WTC11 (cell line): ENCODE results near the gene MYL3. TPM values are rescaled to one million over a fixed set of nuclear protein-coding genes. Genes with fewer than 3 reads are reported as not detected.

ENCODE experiments used
- ATAC-seq: fragments of 200-7000 bp; cut with Tn5 transposase; 2 replicates; pipeline ENCODE4 v1.10.0; 2021; ENCODE audit warnings: mild to moderate bottlenecking, moderate library complexity
- CTCF ChIA-PET: fragments of 300-600 bp; sonication (Branson Sonifier 250); formaldehyde crosslinking; loops from one replicate; lab custom pipeline; 2021; ENCODE audit warnings: antibody characterized with exemption; lab: Charles Lee
- POLR2A ChIA-PET: fragments of 350-600 bp; sonication (Branson Sonifier 250); formaldehyde crosslinking; loops from one replicate; lab custom pipeline; 2021; ENCODE audit warnings: antibody characterized with exemption; lab: Charles Lee
- DNase-seq: peaks from one replicate; pipeline ENCODE4 v3.0.0; 2021; ENCODE audit warnings: low spot score
- H3K27ac Mint-ChIP-seq: 2 replicates; pipeline ENCODE4 v1.8.0; 2021; ENCODE audit warnings: mixed read lengths
- H3K27me3 Mint-ChIP-seq: 2 replicates; pipeline ENCODE4 v1.8.0; 2021; ENCODE audit warnings: low read depth, mild to moderate bottlenecking, moderate library complexity, mixed read lengths
- H3K36me3 Mint-ChIP-seq: 2 replicates; pipeline ENCODE4 v1.8.0; 2021; ENCODE audit warnings: mixed read lengths
- H3K4me1 Mint-ChIP-seq: 2 replicates; pipeline ENCODE4 v1.8.0; 2022; ENCODE audit warnings: mixed read lengths
- H3K4me3 Mint-ChIP-seq: 2 replicates; pipeline ENCODE4 v1.8.0; 2021; ENCODE audit warnings: mild to moderate bottlenecking, moderate library complexity, mixed read lengths
- H3K9me3 Mint-ChIP-seq: 2 replicates; pipeline ENCODE4 v1.8.0; 2021; ENCODE audit warnings: mixed read lengths
- ATF3 ChIP-seq: sonication (generic); formaldehyde crosslinking; conservative IDR thresholded peaks from 2 replicates; pipeline ENCODE4 v1.8.1; 2022; ENCODE audit warnings: mild to moderate bottlenecking, missing genetic modification reagents
- CREM ChIP-seq: sonication (generic); formaldehyde crosslinking; IDR thresholded peaks from 2 replicates; pipeline ENCODE4 v1.8.1; 2022; ENCODE audit warnings: mild to moderate bottlenecking, missing genetic modification reagents, moderate library complexity
- E2F5 ChIP-seq: sonication (generic); formaldehyde crosslinking; IDR thresholded peaks from 2 replicates; pipeline ENCODE4 v1.8.1; 2022; ENCODE audit warnings: mild to moderate bottlenecking, moderate library complexity, missing genetic modification reagents
- ESRRA ChIP-seq: sonication (generic); formaldehyde crosslinking; IDR thresholded peaks from 2 replicates; pipeline ENCODE4 v1.8.1; 2022; ENCODE audit warnings: mild to moderate bottlenecking, missing genetic modification reagents, borderline replicate concordance
- ETV6 ChIP-seq: sonication (generic); formaldehyde crosslinking; IDR thresholded peaks from 2 replicates; pipeline ENCODE4 v1.8.1; 2022; ENCODE audit warnings: mild to moderate bottlenecking, missing genetic modification reagents
- FOXK1 ChIP-seq: sonication (generic); formaldehyde crosslinking; IDR thresholded peaks from 2 replicates; pipeline ENCODE4 v1.8.0; 2022; ENCODE audit warnings: mild to moderate bottlenecking, moderate library complexity, missing genetic modification reagents
- FOXP4 ChIP-seq: sonication (generic); formaldehyde crosslinking; IDR thresholded peaks from 2 replicates; pipeline ENCODE4 v1.8.0; 2022; ENCODE audit warnings: mild to moderate bottlenecking, missing genetic modification reagents
- KAT7 ChIP-seq: sonication (generic); formaldehyde crosslinking; IDR thresholded peaks from 2 replicates; pipeline ENCODE4 v1.8.1; 2023; ENCODE audit warnings: missing genetic modification reagents, mild to moderate bottlenecking, borderline replicate concordance
- MAX ChIP-seq: sonication (generic); formaldehyde crosslinking; IDR thresholded peaks from 2 replicates; pipeline ENCODE4 v1.8.0; 2022; ENCODE audit warnings: mild to moderate bottlenecking, missing genetic modification reagents
- NR3C1 ChIP-seq: sonication (generic); formaldehyde crosslinking; conservative IDR thresholded peaks from 2 replicates; pipeline ENCODE4 v1.8.1; 2023; ENCODE audit warnings: low read depth, mild to moderate bottlenecking, missing genetic modification reagents
- RELA ChIP-seq: sonication (generic); formaldehyde crosslinking; IDR thresholded peaks from 2 replicates; pipeline ENCODE4 v1.8.1; 2022; ENCODE audit warnings: missing genetic modification reagents, mild to moderate bottlenecking, borderline replicate concordance
- RORB ChIP-seq: fragments of 250-450 bp; sonication (Bioruptor Pico); IDR thresholded peaks from 2 replicates; pipeline ENCODE4 v1.9.0; 2021; ENCODE audit warnings: mild to moderate bottlenecking
- SMAD3 ChIP-seq: sonication (generic); formaldehyde crosslinking; IDR thresholded peaks from 2 replicates; pipeline ENCODE4 v1.8.0; 2022; ENCODE audit warnings: missing genetic modification reagents, mild to moderate bottlenecking, borderline replicate concordance
- SP1 ChIP-seq: sonication (generic); formaldehyde crosslinking; conservative IDR thresholded peaks from 2 replicates; pipeline ENCODE4 v1.8.1; 2022; ENCODE audit warnings: missing genetic modification reagents
- TP53 ChIP-seq: sonication (generic); formaldehyde crosslinking; IDR thresholded peaks from 2 replicates; pipeline ENCODE4 v1.8.1; 2023; ENCODE audit warnings: mild to moderate bottlenecking, missing genetic modification reagents
- ZNF138 ChIP-seq: sonication (generic); formaldehyde crosslinking; conservative IDR thresholded peaks from 2 replicates; pipeline ENCODE4 v1.8.1; 2022; ENCODE audit warnings: mild to moderate bottlenecking, moderate library complexity, missing genetic modification reagents
- ZNF671 ChIP-seq: fragments of 250-450 bp; sonication (Bioruptor Pico); IDR thresholded peaks from 2 replicates; pipeline ENCODE4 v1.8.0; 2021; ENCODE audit warnings: mild to moderate bottlenecking
- total RNA-seq: library from RNA; stranded (reverse); gene quantifications from 3 replicates; pipeline ENCODE4 v1.2.3, GENCODE V29; 2021
- TF ChIP-seq, protein P1 (sequence below): sonication (generic); formaldehyde crosslinking; IDR thresholded peaks from 2 replicates; pipeline ENCODE4 v1.8.1; 2022; ENCODE audit warnings: mild to moderate bottlenecking, missing genetic modification reagents, moderate library complexity, borderline replicate concordance
- TF ChIP-seq, protein P2 (sequence below): fragments of 200-600 bp; IDR thresholded peaks from 2 replicates; pipeline ENCODE4 v1.8.0; 2022; ENCODE audit warnings: antibody characterized with exemption
- TF ChIP-seq, protein P3 (sequence below): sonication (generic); formaldehyde crosslinking; IDR thresholded peaks from 2 replicates; pipeline ENCODE4 v1.8.1; 2023; ENCODE audit warnings: mild to moderate bottlenecking, moderate library complexity, missing genetic modification reagents

MYL3 gene
- total RNA-seq, 1 experiment from 2014 or later: 0.31 TPM

- TF ChIP-seq ZNF671 (no peak), ETV6 (CRISPR knock-in tag) (peak; percentile 61; the same call in 1 of the 2 replicates), FOXK1 (CRISPR knock-in tag) (peak; percentile 47; the same call in 1 of the 2 replicates), ZNF138 (CRISPR knock-in tag) (0 out of 2 replicates have a peak, but pooled peaks have one; percentile 77), RORB (CRISPR knock-in tag) (no peak), KAT7 (no peak), FOXP4 (0 out of 2 replicates have a peak, but pooled peaks have one; percentile 41), MAX (CRISPR knock-in tag) (peak; percentile 88), NR3C1 (CRISPR knock-in tag) (0 out of 2 replicates have a peak, but pooled peaks have one; percentile 63), ATF3 (no peak), CREM (CRISPR knock-in tag) (0 out of 2 replicates have a peak, but pooled peaks have one; percentile 59), SP1 (CRISPR knock-in tag) (peak; percentile 61), TP53 (CRISPR knock-in tag) (peak; percentile 48), ESRRA (CRISPR knock-in tag) (peak; percentile 81; the same call in 1 of the 2 replicates), SMAD3 (CRISPR knock-in tag) (peak; percentile 23; the same call in 1 of the 2 replicates), E2F5 (CRISPR knock-in tag) (peak; percentile 61; the same call in 1 of the 2 replicates), RELA (CRISPR knock-in tag) (peak; percentile 94)
- TF ChIP-seq, protein P1, sequence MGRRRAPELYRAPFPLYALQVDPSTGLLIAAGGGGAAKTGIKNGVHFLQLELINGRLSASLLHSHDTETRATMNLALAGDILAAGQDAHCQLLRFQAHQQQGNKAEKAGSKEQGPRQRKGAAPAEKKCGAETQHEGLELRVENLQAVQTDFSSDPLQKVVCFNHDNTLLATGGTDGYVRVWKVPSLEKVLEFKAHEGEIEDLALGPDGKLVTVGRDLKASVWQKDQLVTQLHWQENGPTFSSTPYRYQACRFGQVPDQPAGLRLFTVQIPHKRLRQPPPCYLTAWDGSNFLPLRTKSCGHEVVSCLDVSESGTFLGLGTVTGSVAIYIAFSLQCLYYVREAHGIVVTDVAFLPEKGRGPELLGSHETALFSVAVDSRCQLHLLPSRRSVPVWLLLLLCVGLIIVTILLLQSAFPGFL (CRISPR knock-in tag): no peak
- TF ChIP-seq, protein P2, sequence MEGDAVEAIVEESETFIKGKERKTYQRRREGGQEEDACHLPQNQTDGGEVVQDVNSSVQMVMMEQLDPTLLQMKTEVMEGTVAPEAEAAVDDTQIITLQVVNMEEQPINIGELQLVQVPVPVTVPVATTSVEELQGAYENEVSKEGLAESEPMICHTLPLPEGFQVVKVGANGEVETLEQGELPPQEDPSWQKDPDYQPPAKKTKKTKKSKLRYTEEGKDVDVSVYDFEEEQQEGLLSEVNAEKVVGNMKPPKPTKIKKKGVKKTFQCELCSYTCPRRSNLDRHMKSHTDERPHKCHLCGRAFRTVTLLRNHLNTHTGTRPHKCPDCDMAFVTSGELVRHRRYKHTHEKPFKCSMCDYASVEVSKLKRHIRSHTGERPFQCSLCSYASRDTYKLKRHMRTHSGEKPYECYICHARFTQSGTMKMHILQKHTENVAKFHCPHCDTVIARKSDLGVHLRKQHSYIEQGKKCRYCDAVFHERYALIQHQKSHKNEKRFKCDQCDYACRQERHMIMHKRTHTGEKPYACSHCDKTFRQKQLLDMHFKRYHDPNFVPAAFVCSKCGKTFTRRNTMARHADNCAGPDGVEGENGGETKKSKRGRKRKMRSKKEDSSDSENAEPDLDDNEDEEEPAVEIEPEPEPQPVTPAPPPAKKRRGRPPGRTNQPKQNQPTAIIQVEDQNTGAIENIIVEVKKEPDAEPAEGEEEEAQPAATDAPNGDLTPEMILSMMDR: no peak
- TF ChIP-seq, protein P3, sequence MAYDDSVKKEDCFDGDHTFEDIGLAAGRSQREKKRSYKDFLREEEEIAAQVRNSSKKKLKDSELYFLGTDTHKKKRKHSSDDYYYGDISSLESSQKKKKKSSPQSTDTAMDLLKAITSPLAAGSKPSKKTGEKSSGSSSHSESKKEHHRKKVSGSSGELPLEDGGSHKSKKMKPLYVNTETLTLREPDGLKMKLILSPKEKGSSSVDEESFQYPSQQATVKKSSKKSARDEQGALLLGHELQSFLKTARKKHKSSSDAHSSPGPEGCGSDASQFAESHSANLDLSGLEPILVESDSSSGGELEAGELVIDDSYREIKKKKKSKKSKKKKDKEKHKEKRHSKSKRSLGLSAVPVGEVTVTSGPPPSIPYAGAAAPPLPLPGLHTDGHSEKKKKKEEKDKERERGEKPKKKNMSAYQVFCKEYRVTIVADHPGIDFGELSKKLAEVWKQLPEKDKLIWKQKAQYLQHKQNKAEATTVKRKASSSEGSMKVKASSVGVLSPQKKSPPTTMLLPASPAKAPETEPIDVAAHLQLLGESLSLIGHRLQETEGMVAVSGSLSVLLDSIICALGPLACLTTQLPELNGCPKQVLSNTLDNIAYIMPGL: 0 out of 2 replicates have a peak, but pooled peaks have one; percentile 22
- TF ChIP-seq, all 79 proteins: peak for 14
- no peaks in the 10 kb centered on the region for H3K9me3 Mint-ChIP-seq
- DNase-seq (peak; percentile 94), ATAC-seq (peak; percentile 88)
- CTCF ChIA-PET: interaction anchor here (0.7 to 2.7 kb wide), 12 partner anchors 10 to 608 kb away, joined by 3 to 9 read pairs (median 5); partner anchors contain the start of gene PRSS50
- no peaks in the 10 kb centered on the region for H3K36me3 Mint-ChIP-seq
- H3K4me3 Mint-ChIP-seq: peak overlapping the region; percentile 68
- H3K27me3 Mint-ChIP-seq: peaks cover 77% of the 10 kb centered on the region
- H3K27ac Mint-ChIP-seq: no peak overlapping the region
- POLR2A ChIA-PET: interaction anchor here (1.2 kb wide), 1 partner anchor 11 kb away, joined by 3 read pairs; no protein-coding TSS in a partner anchor
- H3K4me1 Mint-ChIP-seq: peaks cover 25% of the 10 kb centered on the region
Observed at GRCh38 chr3:46892285-46893145, 29.3 kb upstream of the MYL3 start.
